Suprapubic skin (tissue), 4 donors: ENCODE data around the gene SREBF1. TPM values are rescaled to one million over a fixed set of nuclear protein-coding genes. Genes with fewer than 3 reads are reported as not detected.

Experiments
- DNase-seq, 2 donors: peaks; one replicate each; pipeline ENCODE4 v3.0.0-alpha.2; 2019; ENCODE audit warnings: low spot score in 2 of 2
- H3K27ac ChIP-seq: fragments of 200-600 bp; sonication (generic); one replicate; pipeline ENCODE4 v1.5.1; 2019
- H3K27me3 ChIP-seq: fragments of 200-600 bp; sonication (generic); one replicate; pipeline ENCODE4 v1.5.1; 2019
- H3K36me3 ChIP-seq: fragments of 200-600 bp; sonication (generic); one replicate; pipeline ENCODE4 v1.5.1; 2019
- H3K4me1 ChIP-seq: fragments of 200-600 bp; sonication (generic); one replicate; pipeline ENCODE4 v1.5.1; 2019
- H3K4me3 ChIP-seq: fragments of 200-600 bp; sonication (generic); one replicate; pipeline ENCODE4 v1.5.1; 2019; ENCODE audit warnings: mild to moderate bottlenecking
- H3K9me3 ChIP-seq: fragments of 200-600 bp; sonication (generic); one replicate; pipeline ENCODE4 v1.5.1; 2019
- EP300 ChIP-seq: sonication (generic); formaldehyde crosslinking; IDR thresholded peaks from one replicate; pipeline ENCODE4 v1.6.1; 2017; ENCODE audit warnings: antibody characterized with exemption
- POLR2A ChIP-seq, 2 donors: fragments of 450-650 bp; IDR thresholded peaks; one replicate each; pipeline ENCODE4 v1.6.1; 2017; ENCODE audit warnings: antibody characterized with exemption in 2 of 2, mild to moderate bottlenecking in 2 of 2, moderate library complexity in 2 of 2
- POLR2AphosphoS5 ChIP-seq, 3 donors: sonication (generic); formaldehyde crosslinking; IDR thresholded peaks; one replicate each; pipeline ENCODE4 v1.6.1; 2017; ENCODE audit warnings: antibody characterized with exemption in 3 of 3
- WGBS: methylation state at CpG from one replicate; pipeline ENCODE4 v1.1.5; 2018; 5-methylcytosine and 5-hydroxymethylcytosine counted together
- total RNA-seq, 4 donors: library from RNA; depleted of rRNA; stranded (reverse); fragments of >200 nt; gene quantifications; one replicate each; pipeline ENCODE4 v1.1.0, GENCODE V29; 2016
- TF ChIP-seq, protein P1 (sequence below), 2 donors: fragments of 200-600 bp in 1 of 2; fragments of 450-650 bp in 1 of 2; sonication (generic) in 1 of 2; IDR thresholded peaks; one replicate each; pipeline ENCODE4 v1.5.1; 2016 to 2019; ENCODE audit warnings: antibody characterized with exemption in 2 of 2, mild to moderate bottlenecking in 1 of 2, moderate library complexity in 1 of 2

The SREBF1 gene
- total RNA-seq, 4 donors from 2014 or later = 78.1 to 124 (median 91.7) TPM

DNA sequence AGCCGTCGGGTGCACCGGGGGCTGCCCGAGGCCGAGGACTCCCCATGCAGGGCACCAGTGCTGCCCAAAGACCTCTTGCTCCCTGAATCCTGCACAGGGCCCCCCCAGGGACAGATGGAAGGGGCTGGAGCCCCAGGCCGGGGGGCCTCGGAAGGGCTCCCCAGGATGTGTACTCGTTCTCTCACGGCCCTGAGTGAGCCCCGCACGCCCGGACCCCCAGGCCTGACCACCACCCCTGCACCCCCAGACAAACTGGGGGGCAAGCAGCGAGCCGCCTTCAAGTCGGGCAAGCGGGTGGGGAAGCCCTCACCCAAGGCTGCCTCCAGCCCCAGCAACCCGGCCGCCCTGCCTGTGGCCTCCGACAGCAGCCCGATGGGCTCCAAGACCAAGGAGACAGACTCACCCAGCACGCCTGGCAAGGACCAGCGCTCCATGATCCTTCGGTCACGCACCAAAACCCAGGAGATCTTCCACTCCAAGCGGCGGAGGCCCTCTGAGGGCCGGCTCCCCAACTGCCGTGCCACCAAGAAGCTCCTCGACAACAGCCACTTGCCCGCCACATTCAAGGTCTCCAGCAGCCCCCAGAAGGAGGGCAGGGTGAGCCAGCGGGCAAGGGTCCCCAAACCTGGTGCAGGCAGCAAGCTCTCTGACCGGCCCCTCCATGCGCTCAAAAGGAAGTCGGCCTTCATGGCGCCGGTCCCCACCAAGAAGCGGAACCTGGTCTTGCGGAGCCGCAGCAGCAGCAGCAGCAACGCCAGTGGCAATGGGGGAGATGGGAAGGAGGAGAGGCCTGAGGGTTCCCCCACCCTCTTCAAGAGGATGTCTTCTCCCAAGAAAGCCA lies 40.6 kb downstream of the SREBF1 start:
- H3K4me3 ChIP-seq = no peak overlapping the region
- H3K36me3 ChIP-seq = peaks cover 72% of the 10 kb centered on the region
- no peaks in the 10 kb centered on the region for H3K9me3 ChIP-seq
- 100% methylated on average over 5 of the region's 40 CpGs for WGBS
- TF ChIP-seq POLR2A (IDR thresholded peaks at IDR 0.05) (no peak), EP300 (no peak), POLR2AphosphoS5 (IDR thresholded peaks at IDR 0.05) (no peak)
- TF ChIP-seq, protein P1, sequence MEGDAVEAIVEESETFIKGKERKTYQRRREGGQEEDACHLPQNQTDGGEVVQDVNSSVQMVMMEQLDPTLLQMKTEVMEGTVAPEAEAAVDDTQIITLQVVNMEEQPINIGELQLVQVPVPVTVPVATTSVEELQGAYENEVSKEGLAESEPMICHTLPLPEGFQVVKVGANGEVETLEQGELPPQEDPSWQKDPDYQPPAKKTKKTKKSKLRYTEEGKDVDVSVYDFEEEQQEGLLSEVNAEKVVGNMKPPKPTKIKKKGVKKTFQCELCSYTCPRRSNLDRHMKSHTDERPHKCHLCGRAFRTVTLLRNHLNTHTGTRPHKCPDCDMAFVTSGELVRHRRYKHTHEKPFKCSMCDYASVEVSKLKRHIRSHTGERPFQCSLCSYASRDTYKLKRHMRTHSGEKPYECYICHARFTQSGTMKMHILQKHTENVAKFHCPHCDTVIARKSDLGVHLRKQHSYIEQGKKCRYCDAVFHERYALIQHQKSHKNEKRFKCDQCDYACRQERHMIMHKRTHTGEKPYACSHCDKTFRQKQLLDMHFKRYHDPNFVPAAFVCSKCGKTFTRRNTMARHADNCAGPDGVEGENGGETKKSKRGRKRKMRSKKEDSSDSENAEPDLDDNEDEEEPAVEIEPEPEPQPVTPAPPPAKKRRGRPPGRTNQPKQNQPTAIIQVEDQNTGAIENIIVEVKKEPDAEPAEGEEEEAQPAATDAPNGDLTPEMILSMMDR (IDR thresholded peaks at IDR 0.05) = no peak
- DNase-seq = no peak
- no peak overlapping the region for H3K27ac ChIP-seq
- H3K27me3 ChIP-seq = no peaks in the 10 kb centered on the region
- peaks cover 17% of the 10 kb centered on the region for H3K4me1 ChIP-seq

GRCh38 chr17:17795296-17795695 lies 41.5 kb downstream of the SREBF1 start:
- H3K27ac ChIP-seq = no peak overlapping the region
- TF ChIP-seq, protein P1 (IDR thresholded peaks at IDR 0.05) = no peak
- TF ChIP-seq POLR2A (IDR thresholded peaks at IDR 0.05) (no peak), POLR2AphosphoS5 (IDR thresholded peaks at IDR 0.05) (no peak), EP300 (no peak)
- DNase-seq = no peak
- H3K27me3 ChIP-seq = no peaks in the 10 kb centered on the region
- peaks cover 24% of the 10 kb centered on the region for H3K4me1 ChIP-seq
- no peaks in the 10 kb centered on the region for H3K9me3 ChIP-seq
- H3K36me3 ChIP-seq = peaks cover 69% of the 10 kb centered on the region
- H3K4me3 ChIP-seq = no peak overlapping the region
- no CpG with 5 or more reads among the region's 12 CpGs for whole genome bisulfite sequencing

DNA sequence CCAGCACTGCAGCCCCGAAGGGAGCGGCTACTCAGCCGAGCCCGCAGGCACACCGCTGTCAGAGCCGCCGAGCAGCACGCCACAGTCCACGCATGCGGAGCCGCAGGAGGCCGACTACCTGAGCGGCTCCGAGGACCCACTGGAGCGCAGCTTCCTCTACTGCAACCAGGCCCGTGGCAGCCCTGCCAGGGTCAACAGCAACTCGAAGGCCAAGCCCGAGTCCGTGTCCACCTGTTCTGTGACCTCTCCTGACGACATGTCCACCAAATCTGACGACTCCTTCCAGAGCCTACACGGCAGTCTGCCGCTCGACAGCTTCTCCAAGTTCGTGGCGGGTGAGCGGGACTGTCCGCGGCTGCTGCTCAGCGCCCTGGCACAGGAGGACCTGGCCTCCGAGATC lies 42.4 kb downstream of the SREBF1 start:
- Histone ChIP-seq H3K27ac (no peak overlapping the region), H3K4me3 (no peak overlapping the region), H3K36me3 (peaks cover 66% of the 10 kb centered on the region), H3K4me1 (peaks cover 31% of the 10 kb centered on the region), H3K27me3 (no peaks in the 10 kb centered on the region), H3K9me3 (no peaks in the 10 kb centered on the region)
- TF ChIP-seq POLR2AphosphoS5 (IDR thresholded peaks at IDR 0.05) (no peak), POLR2A (IDR thresholded peaks at IDR 0.05) (no peak), EP300 (no peak)
- TF ChIP-seq, protein P1 (IDR thresholded peaks at IDR 0.05) = no peak
- 92% methylated on average over 18 of the region's 31 CpGs for WGBS
- no peak for DNase-seq

GRCh38 chr17:17793378-17794214 lies 43.2 kb downstream of the SREBF1 start:
- H3K27me3 ChIP-seq = no peaks in the 10 kb centered on the region
- peaks cover 31% of the 10 kb centered on the region for H3K4me1 ChIP-seq
- no peak overlapping the region for H3K4me3 ChIP-seq
- DNase-seq = no peak
- H3K36me3 ChIP-seq = peaks cover 58% of the 10 kb centered on the region
- WGBS = 88% methylated on average over 25 of the region's 30 CpGs
- no peaks in the 10 kb centered on the region for H3K9me3 ChIP-seq
- no peak for TF ChIP-seq POLR2A (IDR thresholded peaks at IDR 0.05)
- TF ChIP-seq POLR2AphosphoS5 (IDR thresholded peaks at IDR 0.05) = no peak
- TF ChIP-seq, protein P1 (IDR thresholded peaks at IDR 0.05) = no peak
- no peak for TF ChIP-seq EP300
- no peak overlapping the region for H3K27ac ChIP-seq
